NCI-H460 (cell line): ENCODE data around the gene CHL1. TPM values are rescaled to one million over a fixed set of nuclear protein-coding genes. Genes with fewer than 3 reads are reported as not detected.
A peak's percentile ranks its signal among the peaks of the same experiment; 100 is the strongest.

Experiments used
- DNase-seq: peaks from one replicate; pipeline ENCODE4 v3.0.0-alpha.2; 2016; ENCODE audit warnings: low read depth; ENCODE audit errors: extremely low read depth
- total RNA-seq: library from RNA; depleted of rRNA; stranded (reverse); fragments of >200 nt; shearing (Covaris generic); gene quantifications from 2 replicates; pipeline ENCODE4 v1.2.3, GENCODE V29; 2014

Gene CHL1
- total RNA-seq, 1 experiment from 2014 or later = 114 TPM

DNA sequence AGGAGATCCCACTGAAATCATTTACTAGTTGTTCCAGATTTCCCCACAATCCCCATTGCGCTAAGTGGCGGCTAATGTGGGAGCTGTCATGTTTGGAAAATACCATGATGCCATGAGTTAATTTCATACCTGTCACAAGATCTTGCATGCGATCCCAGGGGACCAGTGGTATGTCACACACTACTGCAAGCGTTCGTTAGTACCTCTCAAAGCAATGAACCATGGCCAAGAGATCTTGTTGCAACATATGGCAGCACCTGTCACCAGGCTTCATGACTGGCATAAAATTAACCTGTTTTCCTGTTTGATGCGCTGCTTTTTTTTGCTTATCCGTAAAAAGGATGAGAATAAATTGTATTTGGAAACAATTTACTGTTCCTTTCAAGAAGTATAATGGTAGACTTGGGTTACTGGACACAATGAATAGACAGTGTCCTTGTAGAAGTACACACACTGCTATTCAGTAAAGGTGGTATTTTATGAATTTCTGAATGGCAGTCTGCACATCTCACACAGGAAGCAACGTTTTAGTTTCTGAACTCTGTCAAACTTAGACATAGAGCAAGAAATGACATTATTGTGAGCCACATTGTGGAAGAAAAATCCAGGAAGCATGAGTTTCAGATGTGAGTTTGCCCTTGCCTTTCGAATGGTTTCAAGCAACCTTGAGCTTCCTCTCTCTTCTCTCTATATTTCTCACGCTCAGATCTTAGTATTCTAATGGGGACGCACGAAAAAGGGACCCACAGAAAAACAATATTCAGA is 81.9 kb downstream of the CHL1 start:
- peak; percentile 86 for DNase-seq

GRCh38 chr3:279325-279724 is 82.8 kb downstream of the CHL1 start:
- no peak for DNase-seq

- DNase-seq = no peak
Measured at GRCh38 chr3:280681-281080, 84.1 kb downstream of the CHL1 start.

- peak; percentile 55 for DNase-seq
Measured at GRCh38 chr3:284322-284721, 87.8 kb downstream of the CHL1 start.

GRCh38 chr3:288417-288816 is 91.9 kb downstream of the CHL1 start:
- no peak for DNase-seq

DNA sequence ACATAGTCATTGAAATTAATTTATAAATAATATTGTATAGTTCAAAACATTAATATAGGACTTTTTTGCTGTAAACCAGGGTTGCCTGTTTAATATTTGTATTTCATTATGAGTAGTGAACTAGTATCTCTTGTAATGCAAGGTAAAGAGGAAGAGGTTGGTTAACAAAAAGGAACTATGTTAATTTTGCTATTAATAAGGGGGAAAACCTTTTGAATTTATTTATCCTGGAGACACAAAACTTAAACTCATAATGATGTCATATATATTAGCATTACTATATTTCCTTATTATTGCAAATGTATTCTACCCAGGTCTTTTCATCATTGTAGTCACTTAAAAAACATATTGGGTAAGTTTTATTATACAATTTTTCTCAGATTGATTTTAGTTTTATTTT is 94.5 kb downstream of the CHL1 start:
- no peak for DNase-seq

DNA sequence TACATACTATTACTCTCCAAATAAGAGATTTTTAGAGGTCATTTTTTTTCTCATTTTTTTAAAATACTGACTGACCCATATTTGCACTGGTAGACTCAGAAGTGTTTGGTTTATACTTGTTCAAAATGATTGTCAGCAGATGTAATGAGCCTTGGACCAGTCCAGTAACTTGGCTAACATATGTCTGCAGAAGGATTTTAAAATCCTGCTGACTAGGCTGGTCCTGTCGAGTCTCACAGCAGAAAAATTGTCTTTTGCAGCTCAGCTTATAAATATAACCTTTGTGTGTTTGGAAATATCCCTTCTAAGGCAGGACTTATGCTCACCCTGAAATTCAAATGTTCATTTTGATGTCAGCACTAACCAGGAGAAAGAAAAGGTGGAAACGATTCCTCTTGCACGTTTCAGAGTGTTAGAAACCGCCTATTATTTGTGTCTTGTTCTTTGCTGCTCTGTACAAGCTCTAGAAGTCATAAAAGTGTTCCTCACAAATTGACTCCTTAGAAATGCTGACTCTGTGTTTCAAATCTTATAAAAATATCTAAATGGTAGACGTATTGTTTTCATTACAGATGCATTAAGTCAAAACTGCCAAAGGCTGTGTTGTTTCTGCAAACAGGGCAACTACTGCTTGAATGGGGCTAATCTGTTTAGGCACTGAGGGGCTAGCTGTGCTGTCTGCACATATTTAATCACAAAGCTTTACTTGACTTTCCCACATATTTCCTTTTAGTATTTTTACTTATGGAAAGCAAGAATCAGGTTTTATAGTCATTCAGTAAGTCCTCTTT is 95.3 kb downstream of the CHL1 start:
- no peak for DNase-seq

GRCh38 chr3:294096-294495 is 97.5 kb downstream of the CHL1 start:
- no peak for DNase-seq

- no peak for DNase-seq
Measured at GRCh38 chr3:294581-294980, 98.0 kb downstream of the CHL1 start.

- DNase-seq = no peak
Measured at GRCh38 chr3:295166-295565, 98.6 kb downstream of the CHL1 start.

GRCh38 chr3:297585-297984 is 101.0 kb downstream of the CHL1 start:
- DNase-seq = no peak

- no peak for DNase-seq
Measured at GRCh38 chr3:299590-300301, 103.2 kb downstream of the CHL1 start.

GRCh38 chr3:307182-307581 is 110.6 kb downstream of the CHL1 start:
- no peak for DNase-seq

DNA sequence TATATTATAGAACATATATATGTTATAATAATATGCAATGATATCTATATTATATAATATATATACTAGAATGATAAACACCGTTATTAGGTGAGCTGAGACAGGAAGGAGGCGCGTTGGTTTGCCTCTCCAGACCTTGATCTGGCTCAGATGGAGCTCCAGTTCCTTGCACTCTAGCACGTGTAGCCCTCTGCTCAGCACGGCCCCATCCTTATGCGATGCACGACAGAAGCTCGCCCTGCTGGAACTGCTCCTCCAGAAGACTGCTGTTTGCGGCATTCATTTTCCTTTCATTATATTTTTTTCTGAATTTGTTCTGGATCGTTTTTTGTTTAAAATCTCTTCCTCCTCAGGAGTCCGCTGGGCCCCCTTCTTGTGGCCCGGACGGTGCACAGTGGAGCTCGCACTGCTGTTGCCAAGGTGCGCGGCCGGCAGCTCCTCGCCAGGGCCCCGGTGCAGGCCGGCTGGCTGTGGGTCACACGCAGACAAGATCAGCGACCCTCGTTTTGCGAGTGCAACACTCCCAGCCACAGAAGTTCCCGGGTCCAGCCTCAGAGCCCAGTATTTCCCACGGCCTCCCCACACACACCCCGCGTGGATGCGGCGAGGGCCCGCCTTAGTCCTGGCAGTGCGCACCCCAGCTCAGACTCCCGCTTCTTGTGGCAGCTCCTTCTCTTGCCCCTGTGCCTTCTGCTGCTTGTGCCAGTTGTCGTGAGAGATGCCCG is 112.2 kb downstream of the CHL1 start:
- no peak for DNase-seq

DNA sequence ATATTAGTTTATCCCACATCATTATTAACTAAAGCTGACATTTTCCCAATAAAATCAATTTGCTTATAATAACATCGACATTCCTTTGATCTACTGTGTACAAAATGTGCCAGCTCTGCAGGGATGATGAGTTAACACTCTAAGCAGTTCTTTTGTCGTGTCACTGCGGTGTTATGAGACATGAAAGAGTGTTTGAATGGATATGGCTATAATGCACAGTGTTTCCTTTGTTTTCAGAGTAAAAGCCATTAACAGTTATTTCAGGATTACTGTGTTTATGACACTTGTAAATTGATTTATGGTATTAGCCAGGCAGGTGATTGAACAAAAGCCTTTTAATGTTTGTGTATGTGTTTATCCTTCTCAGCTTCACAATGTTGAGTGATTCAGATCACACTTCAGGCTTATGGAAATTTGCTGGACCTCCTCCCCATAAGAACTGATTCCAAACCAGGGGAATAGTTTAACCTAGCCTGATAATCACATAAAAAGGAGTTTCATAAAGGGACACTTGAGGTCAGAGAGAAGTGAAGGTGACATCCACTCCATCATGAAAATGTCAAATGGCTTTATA is 115.7 kb downstream of the CHL1 start:
- DNase-seq = no peak

DNA sequence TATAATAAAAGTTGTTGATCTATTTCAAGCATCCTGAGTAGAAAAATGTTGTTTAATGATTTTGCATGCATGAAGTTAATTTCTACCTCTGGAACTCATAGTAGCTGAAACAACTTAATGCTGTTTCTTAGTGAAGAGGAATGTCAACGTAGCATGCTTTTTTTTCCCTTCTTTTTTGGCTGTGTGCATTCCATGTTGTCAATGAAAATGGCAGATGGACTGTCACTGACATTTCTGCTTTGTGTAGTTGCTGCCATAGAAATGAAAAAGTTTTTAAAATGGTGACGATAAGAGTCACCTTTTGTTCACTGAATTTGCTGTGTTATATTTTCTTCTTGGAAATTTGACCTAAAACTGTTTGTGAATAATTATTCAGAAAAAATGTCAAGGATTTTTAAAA is 116.3 kb downstream of the CHL1 start:
- no peak for DNase-seq

- DNase-seq = no peak
Measured at GRCh38 chr3:317012-317411, 120.4 kb downstream of the CHL1 start.

- no peak for DNase-seq
Measured at GRCh38 chr3:318903-319302, 122.3 kb downstream of the CHL1 start.

GRCh38 chr3:324423-324822 is 127.9 kb downstream of the CHL1 start:
- DNase-seq = no peak

- no peak for DNase-seq
Measured at GRCh38 chr3:325495-325894, 128.9 kb downstream of the CHL1 start.
